Astrocyte (in vitro differentiated cells and primary cell): Measurements from ENCODE around the gene RNASE1.

Experiments used
- CTCF ChIP-seq: IDR thresholded peaks from 2 replicates; pipeline ENCODE4 v1.5.1; 2011; ENCODE audit warnings: low read depth, mild to moderate bottlenecking, inconsistent platforms, low read length, moderate library complexity; ENCODE audit not compliant: insufficient read depth
- EZH2 ChIP-seq: IDR thresholded peaks from 2 replicates; pipeline ENCODE4 v1.6.1; 2012; ENCODE audit warnings: mild to moderate bottlenecking, low read length, inconsistent platforms; ENCODE audit not compliant: insufficient read depth

DNA sequence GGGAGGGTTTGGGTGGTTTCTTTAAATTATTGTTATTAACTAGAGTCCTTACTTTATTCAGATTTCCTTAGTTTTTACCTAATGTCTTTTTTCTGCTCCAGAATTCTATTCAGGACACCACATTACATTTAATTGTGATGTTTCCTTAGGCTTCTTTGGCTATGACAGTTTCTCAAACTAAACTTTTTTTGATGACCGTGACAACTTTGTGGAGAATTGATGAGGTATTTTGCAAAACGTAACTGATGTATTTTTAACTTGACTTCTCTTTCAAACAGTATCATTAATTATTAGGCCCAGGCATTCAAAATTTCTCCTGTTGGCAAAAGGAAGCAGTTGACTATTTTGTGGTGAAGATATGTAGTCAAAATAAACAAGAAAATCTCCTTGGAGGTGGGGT lies 11.0 kb downstream of the RNASE1 start:
- no peak for TF ChIP-seq CTCF
- TF ChIP-seq EZH2 = no peak
